GM23248 (cell line): ENCODE results near the gene RNF31. TPM values are rescaled to one million over a fixed set of nuclear protein-coding genes. Genes with fewer than 3 reads are reported as not detected.

Experiments used
- DNase-seq: peaks from one replicate; pipeline ENCODE4 v3.0.0-alpha.2; 2015
- H2AFZ ChIP-seq: fragments of 200-600 bp; sonication (generic); 2 replicates; pipeline ENCODE4 v1.6.1; 2016; ENCODE audit warnings: antibody characterized with exemption
- H3F3A ChIP-seq: fragments of 200-600 bp; sonication (generic); 2 replicates; pipeline ENCODE4 v1.6.1; 2016; ENCODE audit warnings: mild to moderate bottlenecking, antibody characterized with exemption, mixed run types; ENCODE audit not compliant: insufficient read depth
- H3K27ac ChIP-seq: fragments of 200-600 bp; sonication (generic); 2 replicates; pipeline ENCODE4 v1.5.1; 2016; ENCODE audit warnings: mild to moderate bottlenecking
- H3K27me3 ChIP-seq: fragments of 200-600 bp; sonication (generic); replicated peaks from 2 replicates; pipeline ENCODE4 v1.6.1; 2016; ENCODE audit warnings: mild to moderate bottlenecking; ENCODE audit not compliant: insufficient read depth
- H3K36me3 ChIP-seq: fragments of 200-600 bp; sonication (generic); 2 replicates; pipeline ENCODE4 v1.6.1; 2016; ENCODE audit warnings: low read depth, mild to moderate bottlenecking
- H3K4me1 ChIP-seq: fragments of 200-600 bp; sonication (generic); 2 replicates; pipeline ENCODE4 v1.6.1; 2016; ENCODE audit warnings: mild to moderate bottlenecking; ENCODE audit not compliant: insufficient read depth
- H3K4me2 ChIP-seq: fragments of 200-600 bp; sonication (generic); one replicate; pipeline ENCODE4 v1.6.1; 2016; ENCODE audit warnings: mild to moderate bottlenecking; ENCODE audit not compliant: unreplicated experiment
- H3K4me3 ChIP-seq: fragments of 200-600 bp; sonication (generic); 2 replicates; pipeline ENCODE4 v1.5.1; 2016; ENCODE audit warnings: mild to moderate bottlenecking
- H3K79me2 ChIP-seq: fragments of 200-600 bp; sonication (generic); 2 replicates; pipeline ENCODE4 v1.6.1; 2016; ENCODE audit warnings: mild to moderate bottlenecking; ENCODE audit not compliant: insufficient read depth
- H3K9ac ChIP-seq: fragments of 200-600 bp; sonication (generic); 2 replicates; pipeline ENCODE4 v1.6.1; 2016; ENCODE audit warnings: mild to moderate bottlenecking
- H3K9me2 ChIP-seq: fragments of 200-600 bp; sonication (generic); 2 replicates; pipeline ENCODE4 v1.6.1; 2016; ENCODE audit warnings: mixed run types, mild to moderate bottlenecking, moderate library complexity; ENCODE audit not compliant: insufficient read depth
- H3K9me3 ChIP-seq: fragments of 200-600 bp; sonication (generic); one replicate; pipeline ENCODE4 v1.6.1; 2017; ENCODE audit warnings: low read depth
- H4K20me1 ChIP-seq: fragments of 200-600 bp; sonication (generic); 2 replicates; pipeline ENCODE4 v1.6.0; 2016; ENCODE audit not compliant: insufficient read depth
- EZH2 ChIP-seq: fragments of 200-600 bp; sonication (generic); IDR thresholded peaks from 2 replicates; pipeline ENCODE4 v1.6.1; 2018; ENCODE audit warnings: antibody characterized with exemption, mild to moderate bottlenecking; ENCODE audit not compliant: insufficient read depth, poor library complexity, severe bottlenecking
- EZH2phosphoT487 ChIP-seq: fragments of 200-600 bp; sonication (generic); IDR thresholded peaks from 2 replicates; pipeline ENCODE4 v1.6.1; 2018; ENCODE audit warnings: antibody characterized with exemption, moderate library complexity, mild to moderate bottlenecking, low read depth; ENCODE audit not compliant: insufficient read depth
- WGBS, 2 experiments: methylation state at CpG; one replicate each; pipeline ENCODE4 v1.1.6; 2015 to 2017; ENCODE audit warnings: low lambda C conversion rate in 2 of 2, low coverage in 1 of 2; ENCODE audit errors: missing lambda C conversion rate in 2 of 2; 5-methylcytosine and 5-hydroxymethylcytosine counted together
- in situ Hi-C: fragments of 300-500 bp; cut with MboI; formaldehyde crosslinking; loops from 2 replicates; pipeline ENCODE4 v1.15.0; 2020
- polyA plus RNA-seq: library from polyadenylated mRNA; unstranded; fragments of >200 nt; fragmentation: Nextera tagmentation; extraction: Ambion mirVana; gene quantifications from 2 replicates; pipeline ENCODE4 v1.2.1, GENCODE V29; 2016
- total RNA-seq: library from RNA; depleted of rRNA; stranded (reverse); fragments of >200 nt; shearing (Covaris generic); gene quantifications from 2 replicates; pipeline ENCODE4 v1.2.3, GENCODE V29; 2014

Gene RNF31
- total and polyA plus RNA-seq, 2 experiments from 2014 or later, result 29.4 to 40.3 TPM

GRCh38 chr14:24165785-24166184 is 18.5 kb downstream of the RNF31 start:
- Histone ChIP-seq H3K36me3 (peaks cover 38% of the 10 kb centered on the region), H3K4me2 (no peak overlapping the region), H4K20me1 (no peaks in the 10 kb centered on the region), H3K9me3 (no peaks in the 10 kb centered on the region), H3K27ac (no peak overlapping the region), H2AFZ (no peak overlapping the region), H3K4me1 (peaks cover 5% of the 10 kb centered on the region), H3K9ac (no peak overlapping the region), H3K27me3 (no peaks in the 10 kb centered on the region), H3K4me3 (no peak overlapping the region), H3K9me2 (no peaks in the 10 kb centered on the region), H3F3A (peaks cover 8% of the 10 kb centered on the region), H3K79me2 (peaks cover 30% of the 10 kb centered on the region)
- 94 to 96% methylated on average over 5 of the region's 5 CpGs for WGBS, 2 experiments
- in situ Hi-C loops, result no loop called here
- TF ChIP-seq EZH2, result no peak
- TF ChIP-seq EZH2phosphoT487, result no peak
- no peak for DNase-seq

GRCh38 chr14:24167469-24168114 is 20.3 kb downstream of the RNF31 start:
- Histone ChIP-seq H3K79me2 (peaks cover 15% of the 10 kb centered on the region), H4K20me1 (no peaks in the 10 kb centered on the region), H3K36me3 (peaks cover 38% of the 10 kb centered on the region), H3K4me1 (peaks cover under 1% of the 10 kb centered on the region; the same call in 1 of the 2 replicates), H3K4me3 (no peak overlapping the region), H3K27ac (no peak overlapping the region), H3K27me3 (no peaks in the 10 kb centered on the region), H3K9ac (no peak overlapping the region), H3F3A (no peaks in the 10 kb centered on the region; the same call in 1 of the 2 replicates), H3K4me2 (no peak overlapping the region), H3K9me3 (no peaks in the 10 kb centered on the region), H2AFZ (no peak overlapping the region), H3K9me2 (no peaks in the 10 kb centered on the region)
- TF ChIP-seq EZH2 (no peak), EZH2phosphoT487 (no peak)
- 86 to 88% methylated on average over 3 of the region's 3 CpGs for WGBS, 2 experiments
- in situ Hi-C loops, result no loop called here
- no peak for DNase-seq

GRCh38 chr14:24171422-24172260 is 24.3 kb downstream of the RNF31 start, which contains the start of gene REC8:
Gene REC8, plus strand, starts transcription at chr14:24172080. Its CDS starts 473 bp downstream, at chr14:24172553.
- TF ChIP-seq EZH2phosphoT487 (no peak), EZH2 (no peak)
- no peaks in the 10 kb centered on the region for H3K4me1 ChIP-seq
- 35 to 41% methylated on average over 55 to 59 of the region's 63 CpGs for WGBS, 2 experiments
- no peak within 1 kb of the TSS for H2AFZ ChIP-seq
- no peaks in the 10 kb centered on the region for H3K27me3 ChIP-seq
- peaks cover 11% of the 10 kb centered on the region for H3K36me3 ChIP-seq
- no peak within 1 kb of the TSS for H3K4me2 ChIP-seq
- no peaks in the 10 kb centered on the region; the same call in 1 of the 2 replicates for H3F3A ChIP-seq
- H3K9me3 ChIP-seq, result no peaks in the 10 kb centered on the region
- DNase-seq, result no peak
- H3K9me2 ChIP-seq, result no peaks in the 10 kb centered on the region
- no peaks in the 10 kb centered on the region for H3K79me2 ChIP-seq
- in situ Hi-C loops, result no loop called here
- H3K9ac ChIP-seq, result no peak within 1 kb of the TSS
- no peak within 1 kb of the TSS for H3K27ac ChIP-seq
- H3K4me3 ChIP-seq, result no peak within 1 kb of the TSS
- no peaks in the 10 kb centered on the region for H4K20me1 ChIP-seq

GRCh38 chr14:24172261-24172860 is 25.1 kb downstream of the RNF31 start:
- H3K9ac ChIP-seq, result no peak overlapping the region
- no peaks in the 10 kb centered on the region for H4K20me1 ChIP-seq
- 58 to 74% methylated on average over 24 to 30 of the region's 30 CpGs for WGBS, 2 experiments
- H3K4me3 ChIP-seq, result no peak overlapping the region
- TF ChIP-seq EZH2phosphoT487 (no peak), EZH2 (no peak)
- H3F3A ChIP-seq, result no peaks in the 10 kb centered on the region; the same call in 1 of the 2 replicates
- H3K4me2 ChIP-seq, result no peak overlapping the region
- no peak for DNase-seq
- no peaks in the 10 kb centered on the region for H3K27me3 ChIP-seq
- peaks cover 9% of the 10 kb centered on the region for H3K36me3 ChIP-seq
- H3K27ac ChIP-seq, result no peak overlapping the region
- no peaks in the 10 kb centered on the region for H3K4me1 ChIP-seq
- no peaks in the 10 kb centered on the region for H3K9me2 ChIP-seq
- H2AFZ ChIP-seq, result no peak overlapping the region
- H3K9me3 ChIP-seq, result no peaks in the 10 kb centered on the region
- in situ Hi-C loops, result no loop called here
- no peaks in the 10 kb centered on the region for H3K79me2 ChIP-seq
